Measurements from ENCODE around the gene PEX5. TPM values are rescaled to one million over a fixed set of nuclear protein-coding genes. Genes with fewer than 3 reads are reported as not detected.

PEX5 gene
- total RNA-seq, 1 donor from 2014 or later, result 21.5 TPM

GRCh38 chr12:7154042-7154441 lies 35.4 kb upstream of the PEX5 start:
- no peaks in the 10 kb centered on the region for H3K9me3 Mint-ChIP-seq (ENCODE audit: unreplicated experiment)
- peaks cover 37% of the 10 kb centered on the region for H3K36me3 Mint-ChIP-seq (ENCODE audit: low read depth, unreplicated experiment)
- H3K4me3 Mint-ChIP-seq (ENCODE audit: unreplicated experiment), result no peak overlapping the region
- H3K79me2 ChIP-seq (ENCODE audit: insufficient read depth, low read length), result no peaks in the 10 kb centered on the region
- FAIRE-seq (no peak), DNase-seq (ENCODE audit: low read depth) (no peak)
- no peak overlapping the region for H3K4me2 ChIP-seq (ENCODE audit: low read length)
- no peak overlapping the region for H3K9ac ChIP-seq (ENCODE audit: low read length)
- no peak overlapping the region for H3K27ac Mint-ChIP-seq (ENCODE audit: unreplicated experiment)
- H3K4me3 ChIP-seq (ENCODE audit: insufficient read depth, low read depth, low read length), result no peak overlapping the region
- no peaks in the 10 kb centered on the region for H3K27me3 Mint-ChIP-seq (ENCODE audit: low read depth, unreplicated experiment)
- no peaks in the 10 kb centered on the region for H3K4me1 Mint-ChIP-seq (ENCODE audit: low read depth, unreplicated experiment)
- TF ChIP-seq CTCF (IDR thresholded peaks at IDR 0.05; ENCODE audit: insufficient read depth, low read depth, low read length) (no peak), EZH2 (IDR thresholded peaks at IDR 0.05; ENCODE audit: insufficient read depth, low read length) (no peak)
- H4K20me1 ChIP-seq (ENCODE audit: insufficient read depth, low read length), result no peaks in the 10 kb centered on the region
- no peaks in the 10 kb centered on the region for H3K9me3 ChIP-seq (ENCODE audit: insufficient read depth, low read depth, low read length)
- no peaks in the 10 kb centered on the region for H3K27me3 ChIP-seq (ENCODE audit: insufficient read depth, low read length)
- H3K27ac ChIP-seq (ENCODE audit: low read depth, low read length), result no peak overlapping the region
- H3K4me1 ChIP-seq (ENCODE audit: insufficient read depth, low read length), result no peaks in the 10 kb centered on the region
- no peaks in the 10 kb centered on the region for H3K36me3 ChIP-seq (ENCODE audit: insufficient read depth, low read length)
- no peak overlapping the region for H2AFZ ChIP-seq (ENCODE audit: low read depth, low read length)

GRCh38 chr12:7154901-7155470 lies 34.5 kb upstream of the PEX5 start:
- no peaks in the 10 kb centered on the region for H3K9me3 Mint-ChIP-seq (ENCODE audit: unreplicated experiment)
- H3K9me3 ChIP-seq (ENCODE audit: insufficient read depth, low read depth, low read length), result no peaks in the 10 kb centered on the region
- no peaks in the 10 kb centered on the region for H3K27me3 ChIP-seq (ENCODE audit: insufficient read depth, low read length)
- peak; percentile 34 for FAIRE-seq
- no peak overlapping the region for H3K4me3 ChIP-seq (ENCODE audit: insufficient read depth, low read depth, low read length)
- H3K9ac ChIP-seq (ENCODE audit: low read length), result no peak overlapping the region
- no peaks in the 10 kb centered on the region for H3K36me3 ChIP-seq (ENCODE audit: insufficient read depth, low read length)
- H4K20me1 ChIP-seq (ENCODE audit: insufficient read depth, low read length), result no peaks in the 10 kb centered on the region
- no peak for TF ChIP-seq EZH2 (IDR thresholded peaks at IDR 0.05; ENCODE audit: insufficient read depth, low read length)
- TF ChIP-seq CTCF (IDR thresholded peaks at IDR 0.05; ENCODE audit: insufficient read depth, low read depth, low read length), result no peak
- no peak overlapping the region for H3K27ac ChIP-seq (ENCODE audit: low read depth, low read length)
- no peaks in the 10 kb centered on the region for H3K4me1 Mint-ChIP-seq (ENCODE audit: low read depth, unreplicated experiment)
- H3K27ac Mint-ChIP-seq (ENCODE audit: unreplicated experiment), result no peak overlapping the region
- peaks cover 30% of the 10 kb centered on the region for H3K36me3 Mint-ChIP-seq (ENCODE audit: low read depth, unreplicated experiment)
- H3K27me3 Mint-ChIP-seq (ENCODE audit: low read depth, unreplicated experiment), result peaks cover 4% of the 10 kb centered on the region
- H3K4me3 Mint-ChIP-seq (ENCODE audit: unreplicated experiment), result no peak overlapping the region
- H3K79me2 ChIP-seq (ENCODE audit: insufficient read depth, low read length), result no peaks in the 10 kb centered on the region
- H3K4me2 ChIP-seq (ENCODE audit: low read length), result no peak overlapping the region
- no peak overlapping the region for H2AFZ ChIP-seq (ENCODE audit: low read depth, low read length)
- no peak for DNase-seq (ENCODE audit: low read depth)
- H3K4me1 ChIP-seq (ENCODE audit: insufficient read depth, low read length), result no peaks in the 10 kb centered on the region

GRCh38 chr12:7155471-7156034 lies 33.9 kb upstream of the PEX5 start:
- DNase-seq (ENCODE audit: low read depth), result no peak
- Histone ChIP-seq H3K9ac (ENCODE audit: low read length) (no peak overlapping the region), H3K27ac (ENCODE audit: low read depth, low read length) (no peak overlapping the region), H4K20me1 (ENCODE audit: insufficient read depth, low read length) (no peaks in the 10 kb centered on the region), H3K36me3 (ENCODE audit: insufficient read depth, low read length) (no peaks in the 10 kb centered on the region), H2AFZ (ENCODE audit: low read depth, low read length) (no peak overlapping the region), H3K79me2 (ENCODE audit: insufficient read depth, low read length) (no peaks in the 10 kb centered on the region), H3K4me2 (ENCODE audit: low read length) (no peak overlapping the region), H3K27me3 (ENCODE audit: insufficient read depth, low read length) (no peaks in the 10 kb centered on the region), H3K9me3 (ENCODE audit: insufficient read depth, low read depth, low read length) (no peaks in the 10 kb centered on the region), H3K4me1 (ENCODE audit: insufficient read depth, low read length) (no peaks in the 10 kb centered on the region), H3K4me3 (ENCODE audit: insufficient read depth, low read depth, low read length) (no peak overlapping the region)
- no peak for FAIRE-seq
- TF ChIP-seq EZH2 (IDR thresholded peaks at IDR 0.05; ENCODE audit: insufficient read depth, low read length), result no peak
- TF ChIP-seq CTCF (IDR thresholded peaks at IDR 0.05; ENCODE audit: insufficient read depth, low read depth, low read length), result no peak
- Mint-ChIP-seq H3K4me3 (ENCODE audit: unreplicated experiment) (no peak overlapping the region), H3K36me3 (ENCODE audit: low read depth, unreplicated experiment) (peaks cover 26% of the 10 kb centered on the region), H3K27ac (ENCODE audit: unreplicated experiment) (no peak overlapping the region), H3K27me3 (ENCODE audit: low read depth, unreplicated experiment) (peaks cover 7% of the 10 kb centered on the region), H3K9me3 (ENCODE audit: unreplicated experiment) (no peaks in the 10 kb centered on the region), H3K4me1 (ENCODE audit: low read depth, unreplicated experiment) (no peaks in the 10 kb centered on the region)
